Spleen (tissue), 11 donors: ENCODE results near the gene ADAMTS4. TPM values are rescaled to one million over a fixed set of nuclear protein-coding genes. Genes with fewer than 3 reads are reported as not detected.

Source experiments
- DNase-seq: peaks from one replicate; pipeline ENCODE4 v3.0.0-alpha.2; 2020
- H3K27ac ChIP-seq, 8 donors: fragments of 200-600 bp; sonication (generic) in 7 of 8; 1 replicate in 4 of 8; 2 replicates in 4 of 8; pipeline versions ENCODE4 v1.5.0 to v1.8.0; 2016 to 2021; ENCODE audit warnings: inconsistent platforms in 4 of 8, mild to moderate bottlenecking in 4 of 8, moderate library complexity in 1 of 8
- H3K27me3 ChIP-seq, 7 donors: fragments of 200-600 bp; sonication (generic) in 6 of 7; replicated peaks in 1 of 7; 1 replicate in 4 of 7; 2 replicates in 3 of 7; pipeline versions ENCODE4 v1.5.0 to v1.8.0; 2016 to 2021; ENCODE audit warnings: inconsistent platforms in 3 of 7, mild to moderate bottlenecking in 1 of 7
- H3K36me3 ChIP-seq, 6 donors: fragments of 200-600 bp; sonication (generic) in 5 of 6; 1 replicate in 4 of 6; 2 replicates in 2 of 6; pipeline versions ENCODE4 v1.5.0 to v1.8.0; 2016 to 2021; ENCODE audit warnings: inconsistent platforms in 2 of 6
- H3K4me1 ChIP-seq, 6 donors: fragments of 200-600 bp; sonication (generic) in 5 of 6; 1 replicate in 3 of 6; 2 replicates in 3 of 6; pipeline versions ENCODE4 v1.5.0 to v1.8.0; 2016 to 2021; ENCODE audit warnings: inconsistent platforms in 3 of 6
- H3K4me3 ChIP-seq, 8 donors: fragments of 200-600 bp; sonication (generic) in 7 of 8; 1 replicate in 4 of 8; 2 replicates in 4 of 8; pipeline versions ENCODE4 v1.5.0 to v1.8.0; 2016 to 2021; ENCODE audit warnings: inconsistent platforms in 4 of 8, mild to moderate bottlenecking in 4 of 8, moderate library complexity in 2 of 8
- H3K9me3 ChIP-seq, 8 donors: fragments of 200-600 bp; sonication (generic) in 7 of 8; 1 replicate in 4 of 8; 2 replicates in 4 of 8; pipeline versions ENCODE4 v1.5.0 to v1.8.0; 2016 to 2021; ENCODE audit warnings: inconsistent platforms in 4 of 8
- POLR2A ChIP-seq, 3 donors: fragments of 450-650 bp; IDR thresholded peaks; one replicate each; pipeline ENCODE4 v1.5.1; 2017; ENCODE audit warnings: antibody characterized with exemption in 3 of 3, mild to moderate bottlenecking in 1 of 3
- POLR2AphosphoS5 ChIP-seq, 3 donors: sonication (generic); formaldehyde crosslinking; IDR thresholded peaks; one replicate each; pipeline ENCODE4 v1.5.1; 2017; ENCODE audit warnings: antibody characterized with exemption in 3 of 3
- WGBS, 5 donors: extraction: QIAGEN DNeasy Blood & Tissue Kit in 3 of 5; methylation state at CpG; one replicate each; pipeline versions ENCODE4 v1.1.5 to v1.1.7; 2013 to 2018; 5-methylcytosine and 5-hydroxymethylcytosine counted together
- intact Hi-C: fragments of 100-400 bp; cut with DNase I; formaldehyde crosslinking; loops from one replicate; pipeline ENCODE4 v1.15.0; 2023; ENCODE audit warnings: low total_unique reads
- polyA plus RNA-seq, 3 donors: library from polyadenylated mRNA; stranded (reverse); fragments of 200-250 nt; gene quantifications; one replicate each; pipeline ENCODE4 v1.2.1, GENCODE V29; 2013
- total RNA-seq, 7 donors: library from RNA; depleted of rRNA in 3 of 7; stranded (reverse); fragments of >200 nt in 3 of 7; fragmentation: NEBNext Ultra II Directional in 4 of 7; extraction: Animal tissue kit (Norgen Biotek cat#: 25700) in 4 of 7; gene quantifications; one replicate each; pipeline versions ENCODE4 v1.1.0 to v1.2.1, GENCODE V29; 2016 to 2021
- TF ChIP-seq, protein P1 (sequence below), 11 experiments: fragments of 200-600 bp in 7 of 11; fragments of 450-650 bp in 4 of 11; sonication (generic) in 4 of 11; IDR thresholded peaks in 8 of 11; conservative IDR thresholded peaks in 3 of 11; 1 replicate in 7 of 11; 2 replicates in 4 of 11; pipeline versions ENCODE4 v1.4.0 to v1.8.0; 2016 to 2021; ENCODE audit warnings: antibody characterized with exemption in 11 of 11, inconsistent platforms in 4 of 11, mild to moderate bottlenecking in 1 of 11
- donor health status: healthy with polysubstance abuse.
- donor health status: DM: no; HTN: no; CAD: no; lungs with moderate emphysema.
- donor health status: DM: no; HTN: no; CAD: no.
- donor health status: Bipolar disorder and iron deficiency.
- donor health status: healthy.
- donor health status: DM: no; HTN: no; CAD: no.
- donor health status: DM: yes; HTN: yes; CAD: no.

Gene ADAMTS4
- total and polyA plus RNA-seq, 10 donors = 0.26 to 37.8 (median 4.0) TPM

GRCh38 chr1:161206411-161207140 is 7.7 kb upstream of the ADAMTS4 start:
- no peak for DNase-seq
- peaks cover 11 to 84% (median 65%) of the 10 kb centered on the region in 6 donors for H3K36me3 ChIP-seq
- H3K27ac ChIP-seq = peak overlapping the region in 7 of 8 donors; percentile 47 to 97 (median 72)
- peaks cover 40 to 89% (median 69%) of the 10 kb centered on the region in 6 donors for H3K4me1 ChIP-seq
- WGBS, 5 donors = 79 to 93% (median 90%) methylated on average over 12 of the region's 12 CpGs
- no peaks in the 10 kb centered on the region for H3K27me3 ChIP-seq
- peak overlapping the region in 1 of 8 donors; percentile 35 for H3K4me3 ChIP-seq
- TF ChIP-seq, protein P1, sequence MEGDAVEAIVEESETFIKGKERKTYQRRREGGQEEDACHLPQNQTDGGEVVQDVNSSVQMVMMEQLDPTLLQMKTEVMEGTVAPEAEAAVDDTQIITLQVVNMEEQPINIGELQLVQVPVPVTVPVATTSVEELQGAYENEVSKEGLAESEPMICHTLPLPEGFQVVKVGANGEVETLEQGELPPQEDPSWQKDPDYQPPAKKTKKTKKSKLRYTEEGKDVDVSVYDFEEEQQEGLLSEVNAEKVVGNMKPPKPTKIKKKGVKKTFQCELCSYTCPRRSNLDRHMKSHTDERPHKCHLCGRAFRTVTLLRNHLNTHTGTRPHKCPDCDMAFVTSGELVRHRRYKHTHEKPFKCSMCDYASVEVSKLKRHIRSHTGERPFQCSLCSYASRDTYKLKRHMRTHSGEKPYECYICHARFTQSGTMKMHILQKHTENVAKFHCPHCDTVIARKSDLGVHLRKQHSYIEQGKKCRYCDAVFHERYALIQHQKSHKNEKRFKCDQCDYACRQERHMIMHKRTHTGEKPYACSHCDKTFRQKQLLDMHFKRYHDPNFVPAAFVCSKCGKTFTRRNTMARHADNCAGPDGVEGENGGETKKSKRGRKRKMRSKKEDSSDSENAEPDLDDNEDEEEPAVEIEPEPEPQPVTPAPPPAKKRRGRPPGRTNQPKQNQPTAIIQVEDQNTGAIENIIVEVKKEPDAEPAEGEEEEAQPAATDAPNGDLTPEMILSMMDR (IDR thresholded peaks at IDR 0.05 in 8 of 11, conservative IDR thresholded peaks at IDR 0.05 in 3 of 11) = no peak
- no peak for TF ChIP-seq POLR2AphosphoS5 (IDR thresholded peaks at IDR 0.05)
- no peak for TF ChIP-seq POLR2A (IDR thresholded peaks at IDR 0.05)
- no peaks in the 10 kb centered on the region for H3K9me3 ChIP-seq
- intact Hi-C loops = no loop called here

DNA sequence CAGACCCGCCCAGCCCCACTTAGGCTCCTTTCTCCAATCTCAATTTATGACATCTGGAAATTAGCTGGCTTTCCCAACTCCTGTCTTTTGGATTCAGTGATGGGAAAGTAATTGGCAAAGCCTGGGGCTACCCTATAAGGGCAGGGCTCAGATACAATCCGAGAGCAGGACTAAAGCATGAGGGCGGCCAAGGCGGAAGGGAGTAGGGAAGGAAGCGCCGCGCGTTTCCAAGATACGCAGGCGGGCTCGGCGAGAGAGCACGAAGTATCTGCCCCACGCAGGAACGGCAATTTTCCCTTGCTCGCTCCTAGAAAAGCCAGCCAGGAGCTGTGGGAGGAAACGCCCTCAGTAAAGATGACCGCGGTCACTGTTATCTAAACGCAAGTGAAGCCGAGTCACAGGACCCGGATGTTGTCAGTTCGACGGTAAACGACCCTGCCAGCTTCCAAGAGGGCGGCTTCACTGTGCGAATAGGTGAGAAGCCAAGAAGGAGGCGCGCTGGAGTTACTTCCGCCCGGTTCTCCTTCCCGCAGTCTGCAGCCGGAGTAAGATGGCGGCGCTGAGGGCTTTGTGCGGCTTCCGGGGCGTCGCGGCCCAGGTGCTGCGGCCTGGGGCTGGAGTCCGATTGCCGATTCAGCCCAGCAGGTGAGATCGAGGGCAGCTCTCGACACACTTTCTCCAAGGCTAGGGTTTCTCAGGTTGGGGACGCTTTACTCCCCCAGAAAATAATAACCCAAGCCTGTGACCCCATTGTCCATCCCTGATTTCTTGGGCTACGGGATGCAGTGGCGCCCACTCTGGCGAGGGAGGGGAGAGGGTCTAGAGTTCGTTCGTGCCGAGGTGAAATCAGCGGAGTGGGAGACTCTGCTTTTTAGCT is 3.2 kb upstream of the ADAMTS4 start, which contains the start of gene NDUFS2:
TSS of gene NDUFS2 (plus strand) at position 532 of the 877 bp plus-strand sequence. CDS start at position 551, 19 bp downstream.
- Histone ChIP-seq H3K4me3 (peak within 1 kb of the TSS; percentile 66 to 88 (median 80)), H3K4me1 (peaks cover 46 to 97% (median 86%) of the 10 kb centered on the region in 6 donors), H3K27me3 (no peaks in the 10 kb centered on the region), H3K36me3 (peaks cover 0 to 39% (median 21%) of the 10 kb centered on the region in 6 donors), H3K27ac (peak within 1 kb of the TSS; percentile 93 to 97 (median 95)), H3K9me3 (no peaks in the 10 kb centered on the region)
- WGBS, 5 donors = 3 to 12% (median 4%) methylated on average over 31 to 53 of the region's 53 CpGs
- intact Hi-C loops = no loop called here
- TF ChIP-seq, protein P1 (IDR thresholded peaks at IDR 0.05 in 8 of 11, conservative IDR thresholded peaks at IDR 0.05 in 3 of 11) = peak in 3 of 11 experiments; percentile 13 to 24 (median 24)
- TF ChIP-seq POLR2AphosphoS5 (IDR thresholded peaks at IDR 0.05) (peak; percentile 88 to 92 (median 92)), POLR2A (IDR thresholded peaks at IDR 0.05) (peak; percentile 35 to 72 (median 40))
- peak; percentile 99 for DNase-seq

GRCh38 chr1:161200992-161201835 is 2.4 kb upstream of the ADAMTS4 start:
- Histone ChIP-seq H3K27ac (peak overlapping the region; percentile 93 to 97 (median 95)), H3K36me3 (peaks cover 0 to 31% (median 12%) of the 10 kb centered on the region in 6 donors), H3K4me3 (peak overlapping the region in 7 of 8 donors; percentile 70 to 88 (median 81)), H3K9me3 (no peaks in the 10 kb centered on the region), H3K27me3 (no peaks in the 10 kb centered on the region), H3K4me1 (peaks cover 55 to 97% (median 88%) of the 10 kb centered on the region in 6 donors)
- intact Hi-C loops = no loop called here
- peak; percentile 84 for DNase-seq
- TF ChIP-seq, protein P1 (IDR thresholded peaks at IDR 0.05 in 8 of 11, conservative IDR thresholded peaks at IDR 0.05 in 3 of 11) = no peak
- peak in 1 of 3 donors; percentile 37 for TF ChIP-seq POLR2AphosphoS5 (IDR thresholded peaks at IDR 0.05)
- 49 to 64% (median 51%) methylated on average over 13 of the region's 13 CpGs for WGBS, 5 donors
